Ishikawa (cell line): ENCODE measurements around the gene AQR.

Experiments
- CEBPB ChIP-seq: IDR thresholded peaks from 2 replicates; pipeline ENCODE4 v1.6.1; 2012
- CREB1 ChIP-seq: IDR thresholded peaks from 2 replicates; pipeline ENCODE4 v1.6.1; 2012; ENCODE audit warnings: low read depth
- EGR1 ChIP-seq: IDR thresholded peaks from 2 replicates; pipeline ENCODE4 v1.6.1; 2012
- EP300 ChIP-seq: IDR thresholded peaks from 2 replicates; pipeline ENCODE4 v1.6.1; 2012; ENCODE audit warnings: borderline replicate concordance
- FOXM1 ChIP-seq: IDR thresholded peaks from 2 replicates; pipeline ENCODE4 v1.6.1; 2012; ENCODE audit warnings: low read depth, borderline replicate concordance
- NFIC ChIP-seq: IDR thresholded peaks from 2 replicates; pipeline ENCODE4 v1.6.1; 2012
- RAD21 ChIP-seq: IDR thresholded peaks from 2 replicates; pipeline ENCODE4 v1.6.1; 2012; ENCODE audit warnings: low read depth
- TAF1 ChIP-seq: IDR thresholded peaks from 2 replicates; pipeline ENCODE4 v1.6.1; 2012; ENCODE audit warnings: low read depth, mild to moderate bottlenecking
- TCF12 ChIP-seq: IDR thresholded peaks from 2 replicates; pipeline ENCODE4 v1.6.1; 2012; ENCODE audit warnings: low read depth
- TEAD4 ChIP-seq: IDR thresholded peaks from 2 replicates; pipeline ENCODE4 v1.6.1; 2012
- YY1 ChIP-seq: IDR thresholded peaks from 2 replicates; pipeline ENCODE4 v1.6.1; 2012; ENCODE audit warnings: low read depth
- ZBTB7A ChIP-seq: IDR thresholded peaks from 2 replicates; pipeline ENCODE4 v1.6.1; 2012; ENCODE audit warnings: low read depth
- TF ChIP-seq, protein P1 (sequence below): IDR thresholded peaks from 2 replicates; pipeline ENCODE4 v1.6.1; 2012; ENCODE audit warnings: low read depth, mild to moderate bottlenecking
- TF ChIP-seq, protein P2 (sequence below): IDR thresholded peaks from 2 replicates; pipeline ENCODE4 v1.6.1; 2012
- TF ChIP-seq, protein P3 (sequence below): IDR thresholded peaks from 2 replicates; pipeline ENCODE4 v1.6.1; 2012

Gene AQR

DNA sequence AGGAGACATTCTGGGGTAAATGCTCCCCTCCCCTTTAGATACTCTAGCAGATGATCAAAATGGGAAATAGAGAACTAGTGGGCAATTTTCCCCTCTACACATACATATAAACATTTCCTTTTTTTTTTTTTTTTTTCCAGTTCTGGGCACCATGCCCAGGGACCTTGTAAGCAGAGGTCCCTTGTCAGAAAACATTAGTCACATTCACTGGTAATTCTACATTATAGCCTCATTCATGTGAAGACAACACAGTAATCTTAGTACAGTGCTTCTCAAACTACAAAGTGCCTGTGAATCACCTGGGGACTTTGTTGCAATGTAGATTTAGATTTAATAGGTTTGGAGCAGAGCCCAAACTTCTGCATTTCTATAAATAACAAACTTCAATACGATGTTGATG, 114.1 kb downstream of the AQR start:
- TF ChIP-seq, protein P1, sequence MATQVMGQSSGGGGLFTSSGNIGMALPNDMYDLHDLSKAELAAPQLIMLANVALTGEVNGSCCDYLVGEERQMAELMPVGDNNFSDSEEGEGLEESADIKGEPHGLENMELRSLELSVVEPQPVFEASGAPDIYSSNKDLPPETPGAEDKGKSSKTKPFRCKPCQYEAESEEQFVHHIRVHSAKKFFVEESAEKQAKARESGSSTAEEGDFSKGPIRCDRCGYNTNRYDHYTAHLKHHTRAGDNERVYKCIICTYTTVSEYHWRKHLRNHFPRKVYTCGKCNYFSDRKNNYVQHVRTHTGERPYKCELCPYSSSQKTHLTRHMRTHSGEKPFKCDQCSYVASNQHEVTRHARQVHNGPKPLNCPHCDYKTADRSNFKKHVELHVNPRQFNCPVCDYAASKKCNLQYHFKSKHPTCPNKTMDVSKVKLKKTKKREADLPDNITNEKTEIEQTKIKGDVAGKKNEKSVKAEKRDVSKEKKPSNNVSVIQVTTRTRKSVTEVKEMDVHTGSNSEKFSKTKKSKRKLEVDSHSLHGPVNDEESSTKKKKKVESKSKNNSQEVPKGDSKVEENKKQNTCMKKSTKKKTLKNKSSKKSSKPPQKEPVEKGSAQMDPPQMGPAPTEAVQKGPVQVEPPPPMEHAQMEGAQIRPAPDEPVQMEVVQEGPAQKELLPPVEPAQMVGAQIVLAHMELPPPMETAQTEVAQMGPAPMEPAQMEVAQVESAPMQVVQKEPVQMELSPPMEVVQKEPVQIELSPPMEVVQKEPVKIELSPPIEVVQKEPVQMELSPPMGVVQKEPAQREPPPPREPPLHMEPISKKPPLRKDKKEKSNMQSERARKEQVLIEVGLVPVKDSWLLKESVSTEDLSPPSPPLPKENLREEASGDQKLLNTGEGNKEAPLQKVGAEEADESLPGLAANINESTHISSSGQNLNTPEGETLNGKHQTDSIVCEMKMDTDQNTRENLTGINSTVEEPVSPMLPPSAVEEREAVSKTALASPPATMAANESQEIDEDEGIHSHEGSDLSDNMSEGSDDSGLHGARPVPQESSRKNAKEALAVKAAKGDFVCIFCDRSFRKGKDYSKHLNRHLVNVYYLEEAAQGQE = no peak
- TF ChIP-seq, protein P2, sequence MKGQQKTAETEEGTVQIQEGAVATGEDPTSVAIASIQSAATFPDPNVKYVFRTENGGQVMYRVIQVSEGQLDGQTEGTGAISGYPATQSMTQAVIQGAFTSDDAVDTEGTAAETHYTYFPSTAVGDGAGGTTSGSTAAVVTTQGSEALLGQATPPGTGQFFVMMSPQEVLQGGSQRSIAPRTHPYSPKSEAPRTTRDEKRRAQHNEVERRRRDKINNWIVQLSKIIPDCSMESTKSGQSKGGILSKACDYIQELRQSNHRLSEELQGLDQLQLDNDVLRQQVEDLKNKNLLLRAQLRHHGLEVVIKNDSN = no peak
- TF ChIP-seq YY1 (no peak), CREB1 (no peak), CEBPB (no peak), NFIC (0 out of 2 replicates have a peak, but pooled peaks have one; percentile 9)

DNA sequence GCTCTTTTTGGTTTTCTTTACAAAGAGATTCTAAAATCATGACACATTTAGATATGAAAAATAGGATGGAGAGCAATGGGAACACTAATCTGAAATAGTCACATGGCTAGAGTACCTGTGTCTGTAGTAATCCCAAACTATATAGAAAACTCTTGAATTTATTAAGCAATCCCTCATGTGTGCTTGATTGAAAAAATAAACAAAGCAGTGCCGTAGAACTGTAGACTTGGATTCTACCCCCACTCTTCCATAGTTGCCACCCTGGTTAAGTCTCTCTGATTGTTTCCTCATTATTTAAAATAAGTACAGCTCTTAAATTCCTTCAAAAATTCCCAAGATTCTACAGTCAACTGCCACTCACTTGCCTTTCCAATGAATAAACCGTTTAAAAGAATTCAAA, 115.3 kb downstream of the AQR start:
- no peak for TF ChIP-seq NFIC
- no peak for TF ChIP-seq EGR1
- TF ChIP-seq TCF12 = no peak
- no peak for TF ChIP-seq FOXM1
- TF ChIP-seq, protein P2 = no peak
- TF ChIP-seq CREB1 = no peak
- no peak for TF ChIP-seq EP300
- TF ChIP-seq TEAD4 = no peak
- TF ChIP-seq CEBPB = no peak
- TF ChIP-seq, protein P1 = no peak
- no peak for TF ChIP-seq ZBTB7A
- TF ChIP-seq YY1 = no peak
- TF ChIP-seq, protein P3, sequence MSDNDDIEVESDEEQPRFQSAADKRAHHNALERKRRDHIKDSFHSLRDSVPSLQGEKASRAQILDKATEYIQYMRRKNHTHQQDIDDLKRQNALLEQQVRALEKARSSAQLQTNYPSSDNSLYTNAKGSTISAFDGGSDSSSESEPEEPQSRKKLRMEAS = no peak
- TF ChIP-seq TAF1 = no peak
- TF ChIP-seq RAD21 = no peak

DNA sequence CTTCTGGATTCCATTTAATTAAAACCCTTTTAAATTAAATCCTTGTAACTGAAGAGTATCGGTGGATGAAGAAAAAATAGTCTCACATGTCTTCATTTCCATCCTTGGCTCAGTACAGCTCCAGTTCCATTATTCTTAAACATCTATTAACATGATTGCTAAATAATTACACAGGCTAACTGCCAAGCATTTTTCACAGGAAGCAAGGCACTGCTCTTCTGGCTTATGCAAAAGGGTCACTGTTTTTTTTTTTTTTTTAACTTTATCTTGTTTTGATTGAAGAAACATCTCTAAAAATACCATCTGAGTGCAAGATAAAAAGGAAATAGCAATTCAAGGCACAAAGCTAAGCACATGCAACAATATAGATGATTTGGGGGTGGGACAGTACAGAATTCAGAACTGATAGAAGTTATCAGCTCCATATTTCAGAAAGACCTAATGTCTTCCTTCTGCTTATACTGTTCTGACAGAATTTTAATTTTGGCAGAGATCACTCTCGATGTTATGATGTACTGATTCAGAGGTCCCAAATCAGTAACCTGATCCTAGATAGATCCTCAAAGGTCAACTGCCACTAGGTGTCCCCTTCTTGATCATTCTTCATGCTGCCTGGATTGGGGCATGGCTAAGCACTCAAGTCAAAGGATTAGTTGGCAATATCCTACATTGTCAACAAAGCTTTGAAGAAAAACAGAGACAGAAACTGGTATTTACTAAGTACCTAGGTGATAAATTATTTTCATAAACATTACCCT, 116.4 kb downstream of the AQR start:
- no peak for TF ChIP-seq YY1

DNA sequence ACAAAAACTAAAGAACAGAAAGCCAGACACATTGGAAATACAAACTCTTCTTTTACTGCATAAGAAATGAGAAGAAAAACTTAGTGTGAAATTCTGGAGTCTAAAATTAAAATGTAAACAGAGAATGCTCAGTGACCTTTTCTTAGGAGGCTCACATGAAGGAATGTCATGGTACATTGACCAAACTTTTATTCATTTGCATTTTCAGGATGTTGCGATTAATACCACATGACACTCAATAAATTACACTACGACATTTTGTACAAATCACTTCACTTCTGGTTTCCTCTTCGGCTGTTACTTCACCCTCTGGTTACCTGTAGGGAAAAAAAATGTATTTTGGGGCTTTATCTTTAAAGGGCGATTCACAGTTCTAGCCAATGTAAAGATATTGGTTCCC, 117.8 kb downstream of the AQR start:
- TF ChIP-seq TEAD4 (no peak), TAF1 (no peak), FOXM1 (no peak), TCF12 (no peak), RAD21 (no peak), NFIC (no peak), EGR1 (no peak), YY1 (no peak), EP300 (no peak), CEBPB (no peak), CREB1 (no peak)
- TF ChIP-seq, protein P2 = no peak
- TF ChIP-seq, protein P3 = no peak
- TF ChIP-seq, protein P1 = no peak
